AG04450 (cell line): ENCODE measurements around the gene HOXC10. TPM values are rescaled to one million over a fixed set of nuclear protein-coding genes. Genes with fewer than 3 reads are reported as not detected.

Experiments
- CTCF ChIA-PET: fragments of 300-600, 350-600 bp; formaldehyde crosslinking; extraction: SDS; loops from one replicate; lab custom pipeline; 2022; ENCODE audit warnings: antibody characterized with exemption, inconsistent platforms; lab: Charles Lee
- POLR2A ChIA-PET: fragments of 350-600 bp; formaldehyde crosslinking; extraction: SDS; loops from one replicate; lab custom pipeline; 2021; ENCODE audit warnings: antibody characterized with exemption, inconsistent platforms; lab: Yijun Ruan, JAX
- DNase-seq: peaks from one replicate; pipeline ENCODE4 v3.0.0-alpha.2; 2011; ENCODE audit warnings: low read depth, low spot score
- H3K27ac ChIP-seq: one replicate; pipeline ENCODE4 v1.5.1; 2012; ENCODE audit warnings: low read depth, low read length, control low read depth
- H3K27me3 ChIP-seq: one replicate; pipeline ENCODE4 v1.6.0; 2012; ENCODE audit warnings: low read length; ENCODE audit not compliant: control insufficient read depth, insufficient read depth
- H3K4me3 ChIP-seq: 2 replicates; pipeline ENCODE4 v1.5.1; 2011; ENCODE audit warnings: mild to moderate bottlenecking, low read depth, low read length, control low read depth
- H3K9me3 ChIP-seq: 2 replicates; pipeline ENCODE4 v1.5.1; 2012; ENCODE audit warnings: low read length; ENCODE audit not compliant: control insufficient read depth, insufficient read depth
- CTCF ChIP-seq: IDR thresholded peaks from 2 replicates; pipeline ENCODE4 v1.5.1; 2011; ENCODE audit warnings: low read depth, low read length, control low read depth, inconsistent platforms
- polyA plus RNA-seq: library from polyadenylated mRNA; depleted of rRNA; stranded (reverse); fragments of >200 nt; gene quantifications from 2 replicates; pipeline ENCODE4 v1.2.3, GENCODE V29; 2011

Gene HOXC10
- polyA plus RNA-seq, 1 experiment, result not detected

DNA sequence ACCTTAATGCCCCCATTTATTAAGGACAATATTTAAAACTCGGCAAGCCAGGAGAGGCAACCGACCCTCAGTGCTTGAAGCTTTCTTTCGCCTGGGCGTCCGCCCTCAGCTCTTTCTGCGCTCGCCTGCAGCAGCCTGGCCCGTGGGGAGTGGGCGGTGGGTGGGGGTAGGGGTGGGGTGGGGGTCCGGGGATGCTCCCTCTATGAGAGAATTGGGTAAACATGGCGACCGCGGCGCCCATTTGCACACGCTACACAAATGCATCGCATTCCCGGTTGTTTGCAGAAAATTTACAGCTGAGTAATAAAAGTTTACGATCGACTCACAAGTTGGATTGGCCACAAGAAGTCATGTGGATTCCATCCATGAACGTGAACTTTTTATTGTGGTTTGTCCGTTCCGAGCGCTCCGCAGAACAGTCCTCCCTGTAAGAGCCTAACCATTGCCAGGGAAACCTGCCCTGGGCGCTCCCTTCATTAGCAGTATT, 31.6 kb downstream of the HOXC10 start:
- Histone ChIP-seq H3K27ac (no peak overlapping the region), H3K4me3 (no peak overlapping the region), H3K9me3 (peaks cover 12% of the 10 kb centered on the region; the same call in 1 of the 2 replicates), H3K27me3 (peaks cover 97% of the 10 kb centered on the region)
- ChIA-PET POLR2A (interaction anchor here (0.6 kb wide), 1 partner anchor 175 kb away, joined by 4 read pairs; no protein-coding TSS in a partner anchor), CTCF (interaction anchor here (0.5 to 1.2 kb wide), 3 partner anchors 10 to 354 kb away, joined by 3 to 4 read pairs (median 4); no protein-coding TSS in a partner anchor)
- no peak for TF ChIP-seq CTCF
- DNase-seq, result no peak

GRCh38 chr12:54017027-54017788, 32.3 kb downstream of the HOXC10 start:
- CTCF ChIA-PET, result interaction anchor here (1.2 to 1.3 kb wide), 2 partner anchors 10 to 184 kb away, joined by 4 to 12 read pairs; no protein-coding TSS in a partner anchor
- peaks cover 98% of the 10 kb centered on the region for H3K27me3 ChIP-seq
- no peak for TF ChIP-seq CTCF
- H3K27ac ChIP-seq, result no peak overlapping the region
- DNase-seq, result no peak
- H3K9me3 ChIP-seq, result peaks cover 12% of the 10 kb centered on the region; the same call in 1 of the 2 replicates
- H3K4me3 ChIP-seq, result peak overlapping the region; percentile 40
- POLR2A ChIA-PET, result interaction anchor here (0.6 kb wide), 1 partner anchor 10 kb away, joined by 3 read pairs; no protein-coding TSS in a partner anchor

GRCh38 chr12:54017878-54018467, 33.0 kb downstream of the HOXC10 start:
- Histone ChIP-seq H3K4me3 (peak overlapping the region; percentile 40), H3K9me3 (peaks cover 12% of the 10 kb centered on the region; the same call in 1 of the 2 replicates), H3K27me3 (peaks cover 99% of the 10 kb centered on the region), H3K27ac (no peak overlapping the region)
- no peak for TF ChIP-seq CTCF
- no peak for DNase-seq
- CTCF ChIA-PET, result interaction anchor here (1.2 to 1.3 kb wide), 2 partner anchors 11 to 183 kb away, joined by 4 to 12 read pairs; no protein-coding TSS in a partner anchor
- POLR2A ChIA-PET, result interaction anchor here (0.6 kb wide), 1 partner anchor 11 kb away, joined by 3 read pairs; no protein-coding TSS in a partner anchor

- TF ChIP-seq CTCF, result no peak
- Histone ChIP-seq H3K27ac (no peak overlapping the region), H3K4me3 (no peak overlapping the region), H3K9me3 (peaks cover 12% of the 10 kb centered on the region; the same call in 1 of the 2 replicates), H3K27me3 (peaks cover 99% of the 10 kb centered on the region)
- ChIA-PET CTCF (no interaction called here), POLR2A (no interaction called here)
- DNase-seq, result no peak
Measured at GRCh38 chr12:54018468-54018984, 33.6 kb downstream of the HOXC10 start.
